H1 (cell line): ENCODE results near the gene FAM234A.

ENCODE experiments used
- FOSL1 ChIP-seq: IDR thresholded peaks from 2 replicates; pipeline ENCODE4 v1.6.1; 2011; ENCODE audit warnings: mild to moderate bottlenecking, low read depth, low read length, moderate library complexity; ENCODE audit not compliant: insufficient read depth
- HDAC2 ChIP-seq, 2 experiments: fragments of 300-600 bp in 1 of 2; sonication (generic) in 1 of 2; IDR thresholded peaks; 2 replicates each; pipeline ENCODE4 v1.6.1; 2011 to 2012; ENCODE audit warnings: low read depth in 2 of 2, low read length in 2 of 2, mild to moderate bottlenecking in 2 of 2, moderate library complexity in 2 of 2, borderline replicate concordance in 1 of 2, inconsistent platforms in 1 of 2
- JUND ChIP-seq: IDR thresholded peaks from 2 replicates; pipeline ENCODE4 v1.6.1; 2011; ENCODE audit warnings: mild to moderate bottlenecking, improper control_type of control experiment, low read length
- PHF8 ChIP-seq: fragments of 200-600 bp; sonication (generic); conservative IDR thresholded peaks from 2 replicates; pipeline ENCODE4 v1.7.1; 2012; ENCODE audit warnings: low read depth, mild to moderate bottlenecking, inconsistent platforms, low read length, moderate library complexity
- POLR2AphosphoS5 ChIP-seq: IDR thresholded peaks from 2 replicates; pipeline ENCODE4 v1.6.1; 2011; ENCODE audit warnings: low read depth, low read length
- RFX5 ChIP-seq: IDR thresholded peaks from 2 replicates; pipeline ENCODE4 v1.6.1; 2011; ENCODE audit warnings: low read depth, low read length, improper control_type of control experiment, borderline replicate concordance
- TAF1 ChIP-seq: IDR thresholded peaks from 2 replicates; pipeline ENCODE4 v1.6.1; 2011; ENCODE audit warnings: mild to moderate bottlenecking, low read depth, low read length
- YY1 ChIP-seq: IDR thresholded peaks from 2 replicates; pipeline ENCODE4 v1.6.1; 2011; ENCODE audit warnings: low read depth, mild to moderate bottlenecking, low read length
- TF ChIP-seq, protein P1 (sequence below): IDR thresholded peaks from 2 replicates; pipeline ENCODE4 v1.6.1; 2012; ENCODE audit warnings: inconsistent platforms
- TF ChIP-seq, protein P2 (sequence below), 3 experiments: IDR thresholded peaks; 1 replicate in 2 of 3; 2 replicates in 1 of 3; pipeline versions ENCODE4 v1.5.1 to v1.6.1; 2011; ENCODE audit warnings: low read length in 3 of 3, mild to moderate bottlenecking in 3 of 3, inconsistent platforms in 2 of 3, low read depth in 1 of 3, moderate library complexity in 1 of 3; ENCODE audit not compliant: insufficient read depth in 1 of 3; ENCODE audit errors: control extremely low read depth in 1 of 3
- TF ChIP-seq, protein P3 (sequence below): IDR thresholded peaks from 2 replicates; pipeline ENCODE4 v1.6.1; 2012; ENCODE audit warnings: inconsistent platforms

DNA sequence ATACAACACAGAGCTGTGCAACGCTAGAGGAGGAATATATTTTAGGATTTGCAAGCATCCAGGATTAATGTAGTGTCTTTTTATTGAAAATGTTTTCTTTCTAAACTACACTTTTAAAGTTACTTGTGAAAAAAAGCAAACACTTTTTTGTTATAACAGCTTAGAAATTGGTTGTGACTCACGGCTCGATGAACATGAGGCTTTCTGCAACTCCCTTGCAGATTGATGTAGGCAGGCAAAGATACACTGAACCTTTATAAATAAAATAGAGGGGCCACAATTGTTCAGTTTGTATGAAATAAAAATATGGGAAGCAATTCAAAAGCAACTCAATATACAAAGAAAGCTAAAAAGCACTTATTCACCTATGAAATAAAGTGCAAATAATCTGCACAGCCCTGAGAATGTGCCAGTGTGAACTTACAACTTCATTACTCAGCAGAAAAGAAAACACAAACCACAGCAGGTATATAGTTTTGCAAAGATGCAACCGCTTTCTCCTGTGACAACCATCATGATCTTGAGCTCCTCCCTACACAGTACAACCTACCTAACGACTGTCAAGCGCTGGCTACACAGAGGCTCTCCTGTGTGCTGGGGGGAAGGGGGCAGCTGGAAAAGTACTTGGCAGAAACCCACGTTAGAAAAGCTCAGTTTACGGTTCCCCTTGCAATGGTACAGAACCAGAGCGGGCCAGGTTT is 6.3 kb upstream of the FAM234A start:
- TF ChIP-seq, protein P1, sequence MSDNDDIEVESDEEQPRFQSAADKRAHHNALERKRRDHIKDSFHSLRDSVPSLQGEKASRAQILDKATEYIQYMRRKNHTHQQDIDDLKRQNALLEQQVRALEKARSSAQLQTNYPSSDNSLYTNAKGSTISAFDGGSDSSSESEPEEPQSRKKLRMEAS, result no peak
- TF ChIP-seq, protein P2, sequence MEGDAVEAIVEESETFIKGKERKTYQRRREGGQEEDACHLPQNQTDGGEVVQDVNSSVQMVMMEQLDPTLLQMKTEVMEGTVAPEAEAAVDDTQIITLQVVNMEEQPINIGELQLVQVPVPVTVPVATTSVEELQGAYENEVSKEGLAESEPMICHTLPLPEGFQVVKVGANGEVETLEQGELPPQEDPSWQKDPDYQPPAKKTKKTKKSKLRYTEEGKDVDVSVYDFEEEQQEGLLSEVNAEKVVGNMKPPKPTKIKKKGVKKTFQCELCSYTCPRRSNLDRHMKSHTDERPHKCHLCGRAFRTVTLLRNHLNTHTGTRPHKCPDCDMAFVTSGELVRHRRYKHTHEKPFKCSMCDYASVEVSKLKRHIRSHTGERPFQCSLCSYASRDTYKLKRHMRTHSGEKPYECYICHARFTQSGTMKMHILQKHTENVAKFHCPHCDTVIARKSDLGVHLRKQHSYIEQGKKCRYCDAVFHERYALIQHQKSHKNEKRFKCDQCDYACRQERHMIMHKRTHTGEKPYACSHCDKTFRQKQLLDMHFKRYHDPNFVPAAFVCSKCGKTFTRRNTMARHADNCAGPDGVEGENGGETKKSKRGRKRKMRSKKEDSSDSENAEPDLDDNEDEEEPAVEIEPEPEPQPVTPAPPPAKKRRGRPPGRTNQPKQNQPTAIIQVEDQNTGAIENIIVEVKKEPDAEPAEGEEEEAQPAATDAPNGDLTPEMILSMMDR (IDR thresholded peaks at IDR 0.05; ENCODE audit: control extremely low read depth in 1 of 3, insufficient read depth in 1 of 3, low read depth in 1 of 3, low read length in 3 of 3), result no peak
- TF ChIP-seq POLR2AphosphoS5 (no peak), TAF1 (no peak), PHF8 (no peak), JUND (no peak), YY1 (no peak), FOSL1 (no peak), HDAC2 (IDR thresholded peaks at IDR 0.05; ENCODE audit: borderline replicate concordance in 1 of 2, low read depth in 2 of 2, low read length in 2 of 2) (no peak; a peak in 1 of 4 replicates), RFX5 (no peak)
- TF ChIP-seq, protein P3, sequence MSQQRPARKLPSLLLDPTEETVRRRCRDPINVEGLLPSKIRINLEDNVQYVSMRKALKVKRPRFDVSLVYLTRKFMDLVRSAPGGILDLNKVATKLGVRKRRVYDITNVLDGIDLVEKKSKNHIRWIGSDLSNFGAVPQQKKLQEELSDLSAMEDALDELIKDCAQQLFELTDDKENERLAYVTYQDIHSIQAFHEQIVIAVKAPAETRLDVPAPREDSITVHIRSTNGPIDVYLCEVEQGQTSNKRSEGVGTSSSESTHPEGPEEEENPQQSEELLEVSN, result no peak
